PFSK-1 (cell line): Measurements from ENCODE around the gene TRAP1.

Experiments used
- POLR2AphosphoS5 ChIP-seq: IDR thresholded peaks from 2 replicates; pipeline ENCODE4 v1.6.1; 2012; ENCODE audit warnings: low read depth, mild to moderate bottlenecking, control low read depth, low read length, moderate library complexity
- SIN3A ChIP-seq: IDR thresholded peaks from 2 replicates; pipeline ENCODE4 v1.6.1; 2012; ENCODE audit warnings: mild to moderate bottlenecking, low read length, moderate library complexity, borderline replicate concordance; ENCODE audit not compliant: insufficient read depth
- TAF1 ChIP-seq: IDR thresholded peaks from 2 replicates; pipeline ENCODE4 v1.6.1; 2012; ENCODE audit warnings: low read length, control low read depth, borderline replicate concordance; ENCODE audit not compliant: insufficient read depth

- TF ChIP-seq SIN3A (no peak), TAF1 (no peak), POLR2AphosphoS5 (no peak)
Observed at GRCh38 chr16:3755249-3755648, 37.9 kb upstream of the TRAP1 start.
